Subcutaneous abdominal adipose tissue (tissue), 5 donors: ENCODE results near the gene OR2D3.
A peak's percentile ranks its signal among the peaks of the same experiment; 100 is the strongest.
"Not testable (repeated sequence)": the region's sequence is repeated elsewhere in the genome, so short reads cannot be mapped to it uniquely, and the experiment has no call there.

Experiments
- H3K27ac ChIP-seq: one replicate; pipeline ENCODE4 v1.7.0; 2013; ENCODE audit warnings: low read depth, mild to moderate bottlenecking, inconsistent platforms, low read length, moderate library complexity
- H3K27me3 ChIP-seq, 5 donors: one replicate each; pipeline ENCODE4 v1.7.0; 2013; ENCODE audit warnings: low read length in 5 of 5, inconsistent platforms in 1 of 5; ENCODE audit not compliant: control insufficient read depth in 5 of 5, insufficient read depth in 4 of 5
- H3K36me3 ChIP-seq, 5 donors: one replicate each; pipeline ENCODE4 v1.7.0; 2013; ENCODE audit warnings: low read length in 5 of 5; ENCODE audit not compliant: control insufficient read depth in 5 of 5, insufficient read depth in 5 of 5
- H3K4me1 ChIP-seq, 5 donors: one replicate each; pipeline ENCODE4 v1.7.0; 2013; ENCODE audit warnings: low read length in 5 of 5, mild to moderate bottlenecking in 3 of 5, moderate library complexity in 1 of 5; ENCODE audit not compliant: control insufficient read depth in 5 of 5, insufficient read depth in 5 of 5
- H3K4me3 ChIP-seq, 5 donors: one replicate each; pipeline ENCODE4 v1.7.0; 2013; ENCODE audit warnings: low read length in 5 of 5, low read depth in 1 of 5
- H3K9ac ChIP-seq, 5 donors: one replicate each; pipeline ENCODE4 v1.7.0; 2013; ENCODE audit warnings: low read length in 5 of 5, mild to moderate bottlenecking in 4 of 5, moderate library complexity in 3 of 5
- H3K9me3 ChIP-seq, 5 donors: one replicate each; pipeline ENCODE4 v1.7.0; 2013; ENCODE audit warnings: low read length in 5 of 5; ENCODE audit not compliant: control insufficient read depth in 5 of 5
- donor health status: healthy.
- donor health status: healthy.
- donor health status: healthy.
- donor health status: healthy.
- donor health status: healthy.

Gene OR2D3

GRCh38 chr11:6926208-6927029 lies 5.6 kb downstream of the OR2D3 start, which contains the start of gene ZNF215:
Gene ZNF215, plus strand, starts transcription at chr11:6926426. Its CDS starts 5,847 bp downstream, at chr11:6932273.
- H3K9ac ChIP-seq: peak within 1 kb of the TSS; percentile 49 to 81 (median 76)
- H3K36me3 ChIP-seq: no peaks in the 10 kb centered on the region
- H3K27me3 ChIP-seq: no peaks in the 10 kb centered on the region
- H3K9me3 ChIP-seq: no peaks in the 10 kb centered on the region
- H3K4me1 ChIP-seq: peaks cover 1 to 21% (median 18%) of the 10 kb centered on the region in 5 donors
- no peak within 1 kb of the TSS for H3K27ac ChIP-seq
- H3K4me3 ChIP-seq: peak within 1 kb of the TSS; percentile 74 to 88 (median 78)

GRCh38 chr11:6927030-6927617 lies 6.3 kb downstream of the OR2D3 start:
- no peak overlapping the region for H3K27ac ChIP-seq

DNA sequence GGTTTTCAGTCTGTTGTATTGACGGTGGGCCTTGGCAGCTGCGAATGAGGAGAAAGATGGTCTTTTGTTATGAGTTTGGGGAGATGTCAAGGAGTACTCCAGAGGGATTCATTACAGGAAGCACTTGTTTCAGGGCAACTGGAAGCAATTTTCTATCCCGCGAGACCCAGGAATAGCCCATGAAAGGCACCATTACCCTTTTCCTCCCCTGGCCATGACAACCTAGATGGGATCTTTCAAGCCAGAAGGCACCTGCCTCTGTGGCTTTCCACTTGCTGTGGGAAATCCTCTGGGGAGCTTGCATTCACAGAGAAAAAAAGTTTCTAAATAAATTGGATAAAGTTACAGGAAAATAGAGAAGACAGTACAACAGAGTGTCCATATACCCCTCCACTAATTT lies 8.1 kb downstream of the OR2D3 start:
- H3K9ac ChIP-seq: no peak overlapping the region
- H3K4me1 ChIP-seq: peaks cover 1 to 22% (median 19%) of the 10 kb centered on the region in 5 donors
- H3K27me3 ChIP-seq: no peaks in the 10 kb centered on the region
- no peaks in the 10 kb centered on the region for H3K9me3 ChIP-seq
- no peak overlapping the region for H3K27ac ChIP-seq
- no peaks in the 10 kb centered on the region for H3K36me3 ChIP-seq
- H3K4me3 ChIP-seq: no peak overlapping the region

More at GRCh38 chr11:6927030-6927617, 6.3 kb downstream of the OR2D3 start:
- H3K4me3 ChIP-seq: peak overlapping the region; percentile 74 to 88 (median 78)
- H3K9me3 ChIP-seq: no peaks in the 10 kb centered on the region
- peak overlapping the region in 4 of 5 donors; percentile 21 to 81 (median 78) for H3K9ac ChIP-seq
- no peaks in the 10 kb centered on the region for H3K27me3 ChIP-seq
- H3K36me3 ChIP-seq: no peaks in the 10 kb centered on the region
- H3K4me1 ChIP-seq: peaks cover 1 to 22% (median 19%) of the 10 kb centered on the region in 5 donors

DNA sequence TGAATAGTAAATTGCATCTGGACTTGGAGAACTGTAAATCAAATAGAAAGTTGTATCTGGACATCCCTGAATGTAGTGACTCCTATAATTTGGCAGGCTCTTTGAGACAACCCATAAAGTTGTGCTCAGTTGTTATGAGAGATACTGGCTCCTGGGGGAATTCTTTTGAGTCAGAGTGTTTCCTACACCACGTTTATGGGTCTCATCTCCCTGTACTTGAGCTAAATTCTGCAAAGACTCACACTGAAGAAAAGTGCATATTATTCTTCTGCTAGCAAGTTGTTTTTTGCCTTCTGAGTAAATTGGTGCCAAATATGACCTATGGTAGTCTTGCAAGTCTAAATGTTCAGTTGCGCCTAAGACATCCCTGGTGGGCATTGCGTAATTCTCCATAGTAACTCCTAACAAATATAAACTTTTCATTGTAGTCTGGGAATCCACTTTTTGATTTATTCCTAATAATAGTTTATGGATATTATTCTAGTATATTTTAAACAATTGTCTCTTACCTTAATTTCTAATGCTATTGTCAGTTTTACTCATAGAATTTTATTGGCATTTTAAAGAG lies 10.4 kb downstream of the OR2D3 start:
- Histone ChIP-seq H3K27me3 (no peaks in the 10 kb centered on the region), H3K9ac (no peak overlapping the region), H3K36me3 (no peaks in the 10 kb centered on the region), H3K27ac (no peak overlapping the region), H3K4me3 (no peak overlapping the region), H3K4me1 (peaks cover 1 to 21% (median 14%) of the 10 kb centered on the region in 5 donors), H3K9me3 (no peaks in the 10 kb centered on the region)

- Histone ChIP-seq H3K4me3 (no peak overlapping the region), H3K9ac (no peak overlapping the region), H3K36me3 (no peaks in the 10 kb centered on the region), H3K4me1 (peaks cover 0 to 12% (median 5%) of the 10 kb centered on the region in 5 donors), H3K27ac (no peak overlapping the region), H3K27me3 (no peaks in the 10 kb centered on the region), H3K9me3 (no peaks in the 10 kb centered on the region)
Observed at GRCh38 chr11:6932145-6932544, 11.3 kb downstream of the OR2D3 start.

GRCh38 chr11:6941970-6942369 lies 21.2 kb downstream of the OR2D3 start:
- Histone ChIP-seq H3K36me3 (peaks cover 0 to 8% (median 0%) of the 10 kb centered on the region in 5 donors), H3K4me1 (no peaks in the 10 kb centered on the region)

DNA sequence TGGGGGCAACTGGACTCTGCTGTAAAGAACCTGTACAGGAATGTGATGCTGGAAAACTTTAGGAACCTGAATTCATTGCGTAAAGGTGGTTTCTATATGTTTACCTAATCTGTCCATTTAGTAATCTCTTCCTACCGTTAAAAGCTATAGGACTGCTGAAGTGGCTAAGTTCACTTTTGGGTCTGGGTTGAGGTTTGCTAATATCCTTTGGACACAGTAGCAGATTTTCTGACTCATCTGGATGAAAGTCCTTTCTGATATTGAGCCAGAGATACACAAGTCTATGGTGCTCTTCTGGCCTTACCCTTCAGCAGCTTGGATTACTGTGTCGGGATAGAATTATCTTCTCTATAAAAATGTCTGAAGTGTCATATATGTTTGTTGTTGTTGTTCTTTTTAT lies 22.3 kb downstream of the OR2D3 start:
- no peaks in the 10 kb centered on the region for H3K4me1 ChIP-seq
- H3K36me3 ChIP-seq: peaks cover 0 to 8% (median 0%) of the 10 kb centered on the region in 5 donors
- no peak overlapping the region for H3K4me3 ChIP-seq
- no peak overlapping the region for H3K9ac ChIP-seq
- no peaks in the 10 kb centered on the region for H3K9me3 ChIP-seq
- no peak overlapping the region for H3K27ac ChIP-seq
- H3K27me3 ChIP-seq: no peaks in the 10 kb centered on the region

More at GRCh38 chr11:6941970-6942369, 21.2 kb downstream of the OR2D3 start:
- Histone ChIP-seq H3K4me3 (no peak overlapping the region), H3K27ac (no peak overlapping the region), H3K9me3 (no peaks in the 10 kb centered on the region), H3K27me3 (no peaks in the 10 kb centered on the region), H3K9ac (no peak overlapping the region)

GRCh38 chr11:6954248-6954647 lies 33.4 kb downstream of the OR2D3 start:
- H3K9ac ChIP-seq, H3K9me3 ChIP-seq, H3K27me3 ChIP-seq, H3K27ac ChIP-seq, H3K4me3 ChIP-seq, H3K4me1 ChIP-seq, H3K36me3 ChIP-seq: not testable (repeated sequence)

- Histone ChIP-seq H3K9me3 (no peaks in the 10 kb centered on the region), H3K4me1 (no peaks in the 10 kb centered on the region), H3K36me3 (no peaks in the 10 kb centered on the region), H3K27me3 (no peaks in the 10 kb centered on the region), H3K9ac (no peak overlapping the region), H3K4me3 (no peak overlapping the region), H3K27ac (no peak overlapping the region)
Observed at GRCh38 chr11:6962141-6962540, 41.3 kb downstream of the OR2D3 start.

DNA sequence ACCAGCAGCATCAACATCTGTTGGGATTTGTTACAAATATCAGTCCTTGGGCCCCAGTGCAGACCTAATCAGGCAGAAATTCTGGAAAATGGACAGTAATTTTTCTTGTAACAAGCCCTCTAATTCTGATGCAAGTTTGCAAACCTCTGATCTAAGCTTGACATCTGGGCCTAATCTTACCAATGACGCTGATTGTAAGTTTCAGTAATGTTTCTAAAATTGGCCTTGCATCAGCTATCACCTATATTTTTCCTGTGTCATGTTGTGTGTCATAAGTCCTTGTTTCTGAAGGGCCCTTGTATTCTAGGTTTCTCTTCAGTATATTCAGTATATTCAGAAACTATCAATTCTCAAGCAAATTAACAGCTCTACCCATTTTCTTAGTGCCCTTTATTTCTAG lies 41.9 kb downstream of the OR2D3 start:
- no peaks in the 10 kb centered on the region for H3K36me3 ChIP-seq
- H3K27ac ChIP-seq: no peak overlapping the region
- H3K4me1 ChIP-seq: no peaks in the 10 kb centered on the region
- no peak overlapping the region for H3K9ac ChIP-seq
- H3K27me3 ChIP-seq: no peaks in the 10 kb centered on the region
- H3K4me3 ChIP-seq: no peak overlapping the region
- no peaks in the 10 kb centered on the region for H3K9me3 ChIP-seq
